Ramos (cell line): ENCODE data around the gene PRKCZ.

Experiments
- in situ Hi-C: fragments of 300-500 bp; cut with MboI; formaldehyde crosslinking; loops from one replicate; pipeline ENCODE4 v1.14.3; 2022; ENCODE audit warnings: low sequenced_read_pairs; ENCODE audit not compliant: unreplicated experiment

The PRKCZ gene

DNA sequence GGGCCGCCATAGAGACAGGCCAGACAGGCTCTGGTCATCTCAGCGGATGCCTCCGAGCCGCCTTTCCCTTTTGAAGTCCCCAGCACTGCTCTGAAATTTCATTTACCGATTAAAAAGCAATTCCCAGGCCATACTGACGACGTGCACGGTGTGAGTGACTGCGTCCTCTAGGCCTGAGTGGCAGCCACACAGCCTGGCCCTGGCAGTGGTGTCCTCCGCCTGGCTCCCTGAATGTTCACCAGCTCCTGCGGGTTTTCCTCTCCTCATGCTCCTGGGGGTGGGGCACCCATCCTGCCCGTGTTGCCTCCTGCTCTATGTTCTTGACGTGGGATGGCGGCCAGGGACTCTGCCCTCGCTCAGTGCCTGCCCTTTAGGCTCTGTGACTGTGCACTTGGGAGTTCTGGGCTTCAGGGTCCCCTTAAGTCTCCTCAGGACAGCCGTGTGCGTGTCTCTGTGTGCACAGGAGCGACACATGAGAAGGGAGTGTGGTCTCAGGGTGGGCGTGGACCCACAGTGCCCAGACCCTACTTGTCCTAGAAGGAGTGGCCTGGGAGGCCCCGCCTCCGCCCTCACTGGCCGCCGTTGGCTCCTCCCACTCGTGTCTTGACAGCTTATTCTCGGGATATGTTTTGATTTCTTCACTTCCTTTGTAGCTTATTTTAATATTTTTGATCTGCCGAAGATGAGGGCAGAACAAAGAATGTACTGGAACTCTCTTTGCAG lies 181.5 kb downstream of the PRKCZ start:
- in situ Hi-C loops = no loop called here

- in situ Hi-C loops = no loop called here
Observed at GRCh38 chr1:2232255-2232915, 182.2 kb downstream of the PRKCZ start.

DNA sequence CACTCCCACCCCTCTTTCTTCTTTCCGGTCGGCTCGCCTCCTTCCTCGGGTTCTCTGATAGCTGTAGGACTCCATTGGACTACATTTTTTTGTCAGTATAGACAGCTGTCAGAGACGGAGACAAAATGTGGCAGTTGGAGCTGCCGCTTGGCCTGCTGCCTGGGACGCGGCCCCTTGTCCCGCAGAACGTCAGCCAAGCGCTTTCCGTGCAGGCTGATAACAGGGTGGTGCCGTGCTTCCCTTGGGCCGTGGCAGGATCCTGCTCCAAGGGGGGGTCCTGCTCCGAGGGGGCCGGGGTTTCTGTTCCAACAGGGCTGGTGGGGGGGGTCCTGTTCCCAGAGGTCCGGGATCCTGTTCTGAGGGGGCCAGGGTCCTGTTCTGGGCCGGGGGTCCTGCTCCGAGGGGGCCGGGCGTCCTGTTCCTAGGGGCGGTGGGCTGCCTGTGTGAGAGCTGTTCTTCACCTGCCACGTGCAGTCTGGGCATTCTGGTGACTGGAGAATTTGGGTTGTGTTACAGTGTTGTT lies 182.8 kb downstream of the PRKCZ start:
- in situ Hi-C loops = no loop called here

DNA sequence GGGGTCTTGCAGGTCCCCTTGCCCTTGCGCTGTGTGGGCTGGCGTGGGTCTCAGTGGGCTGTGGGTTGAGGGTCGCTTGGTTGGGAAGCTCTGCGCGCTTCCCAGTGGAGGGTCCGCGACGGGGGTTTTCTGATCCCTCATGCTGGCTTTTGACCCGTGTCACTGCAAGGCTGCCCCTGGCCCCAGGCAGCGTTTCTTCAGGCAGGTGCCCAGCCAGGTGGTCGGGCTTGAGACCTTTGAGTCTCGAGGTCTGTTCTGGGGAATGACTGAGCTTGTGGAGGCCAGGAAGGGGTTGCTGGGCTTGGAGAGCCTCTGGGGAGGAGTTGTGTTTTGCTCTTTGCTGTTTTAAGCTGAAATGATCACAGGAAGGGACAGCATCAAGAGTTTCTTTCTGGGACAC lies 183.3 kb downstream of the PRKCZ start:
- in situ Hi-C loops = no loop called here

- in situ Hi-C loops = no loop called here
Observed at GRCh38 chr1:2233997-2234761, 184.0 kb downstream of the PRKCZ start.

DNA sequence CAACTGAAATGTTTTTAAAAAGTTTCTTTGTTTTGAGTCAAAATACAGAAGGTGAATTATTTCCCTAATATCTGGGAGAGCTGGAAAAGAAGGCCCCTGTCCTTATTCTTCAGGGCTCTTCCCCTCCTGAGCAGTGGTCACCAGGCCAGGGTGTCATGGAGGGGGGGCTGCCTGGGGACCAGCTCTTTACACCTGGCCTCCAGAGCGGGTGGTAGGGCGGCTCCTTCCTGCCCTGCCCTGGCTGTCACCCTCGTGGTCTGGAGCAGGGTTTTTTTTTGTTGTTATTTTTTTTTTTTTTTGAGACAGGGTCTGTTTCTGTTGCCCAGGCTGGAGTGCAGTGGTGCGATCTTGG lies 184.5 kb downstream of the PRKCZ start:
- in situ Hi-C loops = no loop called here
